GM19468 (cell line): ENCODE data around the gene SPAG4.
A peak's percentile ranks its signal among the peaks of the same experiment; 100 is the strongest.

Source experiments
- ATAC-seq: cut with Tn5 transposase; IDR thresholded peaks from one replicate; pipeline ENCODE4 v1.9.1; 2021; ENCODE audit warnings: mild to moderate bottlenecking, moderate library complexity, moderate number of reproducible peaks; ENCODE audit not compliant: unreplicated experiment; ENCODE audit errors: extremely low read depth

The SPAG4 gene

DNA sequence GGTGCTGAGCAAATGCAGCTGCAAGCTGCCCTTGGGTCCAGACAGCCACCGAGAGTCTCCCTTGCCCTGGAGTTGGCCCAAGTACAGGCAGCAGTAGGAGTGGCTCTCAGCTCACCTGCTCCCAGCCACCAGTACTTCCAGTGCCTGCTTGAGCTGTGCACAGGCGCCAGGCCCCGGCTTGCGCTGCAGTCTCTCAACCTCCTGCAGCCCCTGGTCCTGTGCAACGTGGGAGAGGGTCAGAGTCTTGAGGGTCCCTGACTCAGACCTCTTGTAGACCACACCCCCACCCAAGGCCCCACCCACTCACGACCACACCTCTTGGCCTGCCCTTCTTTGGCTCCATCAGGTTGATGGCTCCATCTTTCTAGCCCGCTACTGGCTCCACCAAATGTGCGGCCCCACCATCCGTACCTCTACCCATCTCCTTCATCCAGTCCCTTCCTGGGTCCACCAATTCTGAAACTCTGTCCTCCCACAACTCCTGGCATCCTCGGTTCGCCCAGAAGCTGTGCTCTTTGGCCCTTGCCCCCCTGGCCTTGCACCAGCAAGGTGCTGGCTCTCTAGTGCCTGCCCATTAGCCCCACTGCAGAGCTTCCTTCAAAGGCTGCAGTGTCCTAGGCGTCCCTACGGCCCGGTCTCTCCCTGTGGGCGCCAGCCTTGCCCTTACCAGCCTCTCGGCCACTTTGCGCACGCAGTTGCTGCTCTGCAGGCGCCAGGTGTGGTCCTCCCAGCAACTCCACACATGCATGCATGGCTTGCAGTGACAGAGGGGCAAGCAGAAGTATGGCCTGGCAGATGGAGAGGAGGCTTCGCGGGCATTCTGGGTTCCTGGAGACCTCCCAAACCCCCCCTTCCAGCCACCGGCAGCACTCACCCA is 16.5 kb upstream of the SPAG4 start:
- no peak for ATAC-seq

DNA sequence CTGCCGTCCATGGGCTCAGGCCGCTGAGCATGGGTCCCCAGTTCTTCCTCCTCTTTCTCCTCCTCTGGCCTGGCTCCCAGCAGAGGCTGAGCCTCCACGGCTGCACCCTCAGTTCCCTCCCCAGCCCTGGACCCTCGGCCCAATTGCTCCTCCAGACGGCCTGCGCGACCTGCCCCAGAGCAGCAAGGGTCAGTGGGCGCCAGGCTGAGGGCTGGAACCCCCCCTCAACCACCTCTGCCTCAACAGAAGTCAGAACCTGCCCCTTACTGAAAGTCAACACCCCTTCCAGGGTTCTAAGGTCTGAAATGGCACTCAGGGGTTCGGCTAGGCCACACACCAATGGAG is 15.9 kb upstream of the SPAG4 start:
- no peak for ATAC-seq

DNA sequence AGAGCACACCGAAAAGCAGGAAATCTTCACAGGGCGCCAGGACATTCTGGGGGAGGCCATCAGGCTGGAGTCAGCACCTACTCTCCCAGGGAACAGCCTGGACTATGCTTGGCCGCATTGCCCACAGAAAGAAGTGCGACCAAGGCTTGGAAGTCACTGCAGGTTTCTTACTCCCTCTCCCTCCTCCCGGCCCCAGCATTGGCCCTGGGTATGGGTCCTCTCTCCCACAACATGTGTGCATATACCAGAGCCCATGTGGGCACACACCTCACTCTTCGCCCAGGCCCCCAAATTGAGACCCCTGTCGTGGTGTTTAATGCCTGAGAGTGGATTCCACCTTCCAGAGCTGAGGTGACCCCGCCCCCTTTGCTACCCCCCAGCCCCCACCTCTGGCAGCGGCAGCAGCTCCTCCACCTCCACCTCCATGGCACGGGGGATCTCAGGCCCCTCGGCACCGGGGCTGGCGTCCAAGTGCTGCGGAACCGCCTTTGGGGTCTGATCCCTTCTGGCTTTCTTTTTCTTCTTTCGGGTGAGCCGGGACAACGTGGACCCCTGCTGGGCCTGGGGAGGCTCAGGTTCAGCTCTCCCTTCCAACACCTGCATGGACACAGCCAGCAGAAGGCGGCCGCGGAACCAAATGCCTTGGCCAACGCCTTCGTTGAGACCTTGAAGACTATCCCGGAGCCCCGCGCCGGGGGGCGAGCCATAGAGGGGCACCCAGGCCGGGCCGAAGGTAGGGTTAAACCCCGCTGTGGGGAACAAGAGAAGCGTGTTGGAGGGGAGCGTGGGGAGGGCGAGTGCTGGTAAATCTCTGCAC is 15.2 kb upstream of the SPAG4 start:
- ATAC-seq: no peak

DNA sequence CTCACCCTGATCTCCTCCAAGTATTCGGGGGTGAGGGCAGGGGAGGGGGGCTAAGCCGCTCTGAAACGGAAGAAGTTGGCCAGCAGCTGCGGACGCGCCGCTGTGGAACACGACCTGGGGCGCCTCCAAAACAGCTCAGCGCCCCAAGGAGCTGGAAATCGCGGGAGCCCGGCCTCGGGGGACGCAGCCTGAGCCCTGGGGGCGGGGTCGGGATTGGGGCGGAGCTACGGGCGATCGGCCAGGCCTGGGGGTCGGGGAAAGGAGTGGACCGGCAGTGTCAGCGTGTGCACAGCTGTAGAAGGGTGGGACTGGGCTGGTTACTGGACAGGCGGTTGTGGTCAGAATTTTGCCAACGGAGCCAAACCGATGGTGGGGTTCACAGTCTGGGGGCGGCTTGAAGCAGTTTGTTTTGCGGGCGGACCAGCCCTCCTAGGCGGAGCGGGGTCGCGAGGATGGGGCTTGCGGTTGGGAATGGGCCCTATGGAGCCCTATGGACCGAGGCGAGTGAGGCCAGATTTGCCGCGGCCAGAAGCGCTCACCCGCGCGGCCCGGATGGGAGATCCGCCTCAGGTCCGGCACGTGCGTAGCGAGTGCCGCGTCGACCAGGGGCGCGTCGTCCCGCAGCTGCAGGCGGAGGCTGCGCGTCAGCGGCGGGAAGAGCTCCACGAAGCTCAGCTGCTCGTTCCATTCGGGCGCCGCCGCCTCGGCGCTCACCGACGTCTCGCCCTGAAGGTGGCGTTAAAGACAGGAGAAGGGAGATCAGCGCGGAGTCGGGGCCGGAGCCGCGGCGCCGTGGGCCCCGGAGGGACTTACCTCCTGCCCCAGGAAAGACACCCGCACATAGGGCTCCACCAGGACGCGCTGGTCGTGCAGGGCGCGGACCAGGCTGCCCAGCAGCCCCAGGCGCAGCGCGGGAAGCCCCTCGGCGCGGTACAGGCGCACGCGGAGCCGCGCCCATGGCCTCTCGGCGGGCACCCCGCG is 14.3 kb upstream of the SPAG4 start:
- ATAC-seq: peak; percentile 44

DNA sequence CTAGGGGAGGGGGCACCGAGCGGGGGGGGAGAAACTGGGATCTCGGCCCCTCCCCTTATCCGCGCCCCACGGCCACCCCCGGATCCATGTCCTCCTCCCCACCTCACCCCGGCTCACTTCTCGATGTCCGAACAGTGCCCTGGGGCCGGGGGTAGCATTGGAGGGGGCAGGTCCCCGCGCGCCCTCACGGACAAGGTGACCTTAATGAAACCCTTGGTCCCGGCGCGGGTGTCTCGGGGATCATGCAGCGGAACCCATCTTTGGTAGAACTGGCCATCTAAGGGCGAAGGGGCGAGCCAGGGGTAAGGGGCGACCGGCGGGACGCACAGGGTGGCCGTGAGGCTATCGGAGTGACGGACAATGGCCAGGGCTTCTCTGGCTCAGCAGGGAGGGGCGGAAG is 13.6 kb upstream of the SPAG4 start:
- no peak for ATAC-seq

DNA sequence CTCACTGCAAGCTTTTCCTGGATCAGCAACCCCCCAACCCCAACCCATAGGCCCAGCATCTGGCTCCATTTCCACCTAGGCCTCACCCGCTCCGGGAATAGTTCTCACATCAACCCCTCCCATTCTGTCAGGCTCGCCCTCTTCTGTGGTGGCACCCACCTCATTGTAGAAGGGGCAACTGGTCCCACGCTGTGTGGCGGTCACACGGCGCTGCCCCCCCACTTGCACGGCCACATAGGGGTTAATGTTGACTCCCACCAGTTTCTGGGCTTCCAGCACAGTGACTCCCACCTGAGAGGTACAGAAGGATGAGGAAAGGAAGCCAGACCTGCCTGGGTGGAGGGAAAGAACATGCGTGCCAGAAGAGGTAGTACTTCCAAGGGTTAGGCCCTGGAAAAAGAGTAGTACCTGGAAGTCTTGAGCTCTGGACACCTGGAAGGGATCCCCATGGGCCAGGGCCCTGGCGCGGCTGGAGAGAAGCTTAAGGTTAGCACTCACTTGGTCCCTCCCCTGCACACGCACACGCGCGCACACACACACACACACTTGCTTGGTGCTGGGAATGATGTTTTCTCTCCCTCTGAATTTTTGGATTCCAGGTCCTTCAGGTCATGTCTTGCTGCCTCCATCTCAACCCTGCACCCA is 12.7 kb upstream of the SPAG4 start:
- no peak for ATAC-seq

DNA sequence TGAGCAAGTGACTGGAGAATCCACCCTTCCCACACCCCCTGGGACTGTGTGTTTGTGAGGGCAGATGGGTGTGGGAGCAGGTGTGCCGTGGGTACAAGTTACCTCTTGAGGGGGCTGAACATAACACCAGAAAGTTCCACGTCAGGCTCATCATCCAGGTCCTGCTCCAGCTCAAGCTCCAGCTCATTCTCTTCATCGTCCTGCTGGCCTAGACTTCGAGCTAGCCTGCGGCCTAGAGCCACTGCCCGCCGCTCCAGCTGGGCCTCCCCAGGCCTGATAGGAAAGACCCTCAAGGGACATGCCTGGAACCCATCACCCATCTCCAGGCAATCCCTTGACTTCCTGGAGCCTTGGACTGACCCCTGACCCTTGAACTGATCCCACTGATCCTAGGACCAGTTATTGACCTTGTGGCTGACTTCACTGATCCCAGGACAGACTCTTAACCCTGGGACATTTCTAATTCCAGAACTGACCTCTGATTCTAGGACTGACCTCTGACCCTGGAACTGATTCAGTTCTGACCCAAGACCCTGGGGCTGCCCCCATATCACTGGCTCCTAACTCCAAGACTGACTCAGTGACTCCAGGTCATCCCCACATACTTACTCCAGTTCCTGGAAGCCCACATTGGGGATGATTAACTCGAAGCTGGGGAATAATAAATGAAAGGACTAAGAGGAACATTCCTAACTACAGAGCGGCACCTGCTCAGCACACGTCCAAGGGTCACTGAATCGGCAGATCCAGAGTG is 11.8 kb upstream of the SPAG4 start:
- no peak for ATAC-seq

DNA sequence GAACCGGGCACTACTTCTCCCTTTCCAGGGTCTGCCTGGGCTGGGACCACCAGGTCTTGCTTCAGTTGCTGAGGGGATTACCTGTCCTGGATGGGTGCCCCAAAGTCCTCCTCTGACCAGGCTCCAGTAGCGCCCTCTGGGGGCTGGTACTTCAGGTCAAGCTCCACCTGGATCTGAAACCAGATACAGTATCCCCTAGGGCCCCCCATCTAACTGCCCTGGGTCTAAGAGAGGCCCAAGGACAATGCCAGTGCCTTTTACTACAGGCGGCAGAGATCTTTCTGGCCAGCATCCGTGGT is 11.2 kb upstream of the SPAG4 start:
- ATAC-seq: no peak

DNA sequence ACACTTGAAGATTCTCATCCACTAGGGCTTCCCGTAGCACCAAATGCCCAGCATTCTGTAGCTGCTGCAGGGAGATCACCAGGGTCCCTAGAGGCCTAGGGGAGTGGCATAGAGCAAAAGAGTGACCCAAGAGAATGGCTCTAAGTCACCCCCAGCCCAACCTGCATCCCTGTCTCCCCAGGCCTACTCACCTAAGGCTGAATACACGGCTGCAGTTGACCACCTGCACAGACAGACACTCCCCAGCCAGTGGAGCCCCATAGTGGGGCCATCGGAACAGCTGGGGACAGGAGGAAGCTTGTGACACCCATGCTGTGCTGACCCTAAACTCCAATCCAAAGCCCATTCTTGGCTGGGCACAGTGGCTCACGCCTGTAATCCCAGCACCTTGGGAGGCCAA is 9.5 kb upstream of the SPAG4 start:
- no peak for ATAC-seq

DNA sequence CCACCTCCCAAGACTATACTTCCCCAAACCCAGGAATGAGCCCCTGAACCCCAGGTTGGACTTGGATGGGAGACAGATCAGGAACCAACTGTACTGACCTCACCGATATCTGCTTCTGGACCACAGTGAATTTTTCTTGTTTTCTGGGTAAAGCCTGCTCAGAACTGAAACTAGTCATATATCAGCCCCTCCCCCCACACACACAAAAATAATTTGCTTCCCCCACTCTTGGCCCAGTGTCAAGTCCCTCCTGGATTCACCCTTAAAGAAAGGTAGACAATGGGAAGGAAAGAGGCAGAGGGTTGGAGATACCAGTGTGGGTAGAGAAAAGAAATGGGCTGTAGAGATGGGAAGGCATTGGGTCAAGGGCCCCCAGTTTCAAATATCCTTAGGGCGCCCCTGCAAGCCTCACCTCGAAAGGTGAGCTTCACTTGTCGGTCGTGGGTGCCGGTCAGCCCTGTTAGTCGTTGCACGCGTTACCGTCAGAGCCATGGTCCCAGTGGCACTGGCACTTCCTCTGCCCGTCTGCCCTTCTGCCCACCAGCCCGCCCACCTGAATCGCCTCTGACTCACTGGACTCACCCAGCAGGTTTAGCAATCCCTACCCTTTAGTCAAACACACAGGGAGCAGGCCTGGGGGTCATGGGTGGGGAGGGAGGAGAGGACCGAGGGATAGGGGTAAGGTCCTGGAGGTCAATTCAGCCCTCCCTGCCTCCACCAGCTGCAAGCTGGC is 8.5 kb upstream of the SPAG4 start:
- ATAC-seq: no peak

DNA sequence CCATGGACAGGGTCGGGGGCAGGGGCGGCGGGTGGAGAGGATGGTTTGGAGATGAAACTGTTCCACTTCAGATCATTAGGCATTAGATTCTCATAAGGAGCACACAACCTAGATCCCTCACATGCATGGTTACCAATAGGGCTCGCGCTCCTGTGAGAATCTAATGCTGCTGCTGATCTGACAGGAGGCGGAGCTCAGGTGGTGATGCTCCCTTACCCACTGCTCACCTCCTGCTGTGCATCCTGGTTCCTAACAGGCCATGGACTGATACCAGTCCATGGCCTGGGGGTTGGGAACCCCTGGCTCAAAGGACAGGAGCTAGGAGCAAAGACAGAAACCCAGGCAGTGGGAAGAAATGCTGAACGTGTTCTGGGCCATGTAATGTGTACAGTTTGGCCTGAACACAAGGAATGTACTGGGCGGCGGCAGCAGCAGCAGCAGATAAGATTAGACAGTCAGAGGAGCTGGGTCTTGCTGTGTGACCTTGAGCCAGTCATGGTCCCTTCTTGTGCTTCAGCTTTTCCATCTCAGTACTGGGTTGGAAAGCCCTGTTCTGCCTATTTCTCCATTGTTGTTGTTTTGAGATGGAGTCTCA is 4.7 kb upstream of the SPAG4 start:
- no peak for ATAC-seq

DNA sequence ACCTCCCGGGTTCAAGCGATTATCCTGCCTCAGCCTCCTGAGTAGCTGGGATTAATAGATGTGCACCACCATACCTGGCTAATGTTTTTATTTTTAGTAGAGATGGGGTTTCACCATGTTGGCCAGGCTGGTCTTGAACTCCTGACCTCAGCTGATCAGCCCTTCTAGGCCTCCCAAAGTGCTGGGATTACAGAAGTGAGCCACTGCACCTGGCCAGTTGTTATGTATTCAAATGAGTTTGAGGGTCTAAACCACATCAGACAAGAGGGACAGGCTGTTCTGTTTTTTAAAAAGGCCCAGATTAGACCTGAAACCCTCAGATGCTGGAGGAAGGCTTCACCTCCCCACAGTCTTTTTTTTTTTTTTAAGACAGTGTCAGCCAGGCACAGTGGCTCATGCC is 4.1 kb upstream of the SPAG4 start:
- ATAC-seq: no peak

DNA sequence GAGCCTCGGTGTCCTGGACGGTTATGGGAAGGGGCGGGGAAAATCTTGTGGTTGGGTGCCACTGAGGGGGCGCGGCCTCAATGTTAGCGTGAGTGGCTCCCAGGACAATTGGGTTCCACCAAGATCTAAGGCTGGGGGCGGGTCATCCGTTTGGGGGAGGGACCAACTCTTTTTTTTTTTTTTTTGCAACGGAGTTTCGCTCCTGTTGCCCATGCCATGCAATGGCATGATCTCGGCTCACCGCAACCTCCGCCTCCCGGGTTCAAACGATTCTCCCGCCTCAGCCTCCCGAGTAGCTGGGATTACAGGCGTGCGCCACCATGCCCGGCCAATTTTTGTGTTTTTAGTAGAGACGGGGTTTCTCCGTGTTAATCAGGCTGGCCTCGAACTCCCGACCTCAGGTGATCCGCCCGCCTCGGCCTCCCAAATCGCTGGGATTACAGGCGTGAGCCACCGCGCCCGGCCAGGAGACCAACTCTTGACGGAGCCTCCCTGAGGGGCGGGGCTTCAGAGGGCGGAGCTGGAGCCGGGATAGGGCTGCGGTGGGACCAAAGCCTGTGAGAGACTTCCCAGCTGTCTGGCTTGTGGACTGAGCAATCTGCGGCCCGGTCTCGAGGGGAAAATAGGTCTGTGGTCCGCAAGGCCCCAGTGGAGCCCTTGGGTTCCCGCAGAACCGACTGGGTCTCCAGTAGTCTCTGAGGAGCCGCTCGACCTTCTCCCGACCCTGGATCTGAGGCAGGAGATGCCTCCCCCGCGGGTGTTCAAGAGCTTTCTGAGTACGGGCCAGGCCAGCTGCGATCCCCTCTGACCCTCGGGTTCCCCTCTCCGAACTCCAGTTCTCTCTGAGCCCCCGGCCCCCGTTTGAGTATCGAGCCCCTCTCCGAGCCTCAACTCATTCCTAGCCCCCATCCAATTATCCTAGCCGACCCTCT is 1.1 kb downstream of the SPAG4 start:
- ATAC-seq: peak; percentile 64

DNA sequence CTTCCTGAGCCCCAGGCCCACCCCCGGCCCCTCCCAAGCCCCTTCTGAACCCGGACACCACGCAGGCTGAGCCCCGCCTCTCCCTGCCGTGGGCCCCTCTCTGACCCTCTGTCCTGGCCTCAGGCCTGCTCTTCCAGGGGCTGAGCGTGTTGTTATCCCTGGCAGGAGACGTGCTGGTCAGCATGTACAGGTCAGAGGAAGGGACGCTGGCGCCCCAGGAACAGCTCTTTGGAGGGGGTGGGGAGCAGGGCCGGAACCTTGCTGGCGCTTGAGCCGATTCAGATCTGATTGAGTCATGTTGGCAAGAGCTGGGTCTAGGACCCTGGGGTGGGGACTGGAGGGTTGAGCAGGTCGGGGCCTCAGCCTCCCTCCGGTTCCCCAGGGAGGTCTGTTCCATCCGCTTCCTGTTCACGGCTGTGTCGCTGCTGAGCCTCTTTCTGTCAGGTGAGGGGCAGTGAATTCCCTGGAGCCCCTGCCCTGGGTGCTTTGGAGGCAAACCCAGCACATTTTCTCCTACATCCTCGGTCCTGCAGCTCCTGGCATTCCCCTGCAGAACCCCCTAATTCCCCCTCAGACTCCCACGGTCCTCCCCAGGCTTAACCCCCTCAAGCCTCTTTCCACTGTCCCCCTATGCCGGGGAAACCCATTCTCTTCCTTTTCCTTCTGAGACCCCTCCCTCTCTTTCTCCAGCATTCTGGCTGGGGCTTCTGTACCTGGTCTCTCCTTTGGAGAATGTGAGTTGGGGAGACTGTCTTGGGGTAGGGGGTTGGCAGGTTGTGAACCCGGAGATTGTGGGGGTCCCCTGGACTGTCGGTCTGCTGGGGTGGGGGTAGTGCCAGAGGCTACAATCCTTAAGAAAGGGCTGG is 2.0 kb downstream of the SPAG4 start:
- ATAC-seq: no peak

DNA sequence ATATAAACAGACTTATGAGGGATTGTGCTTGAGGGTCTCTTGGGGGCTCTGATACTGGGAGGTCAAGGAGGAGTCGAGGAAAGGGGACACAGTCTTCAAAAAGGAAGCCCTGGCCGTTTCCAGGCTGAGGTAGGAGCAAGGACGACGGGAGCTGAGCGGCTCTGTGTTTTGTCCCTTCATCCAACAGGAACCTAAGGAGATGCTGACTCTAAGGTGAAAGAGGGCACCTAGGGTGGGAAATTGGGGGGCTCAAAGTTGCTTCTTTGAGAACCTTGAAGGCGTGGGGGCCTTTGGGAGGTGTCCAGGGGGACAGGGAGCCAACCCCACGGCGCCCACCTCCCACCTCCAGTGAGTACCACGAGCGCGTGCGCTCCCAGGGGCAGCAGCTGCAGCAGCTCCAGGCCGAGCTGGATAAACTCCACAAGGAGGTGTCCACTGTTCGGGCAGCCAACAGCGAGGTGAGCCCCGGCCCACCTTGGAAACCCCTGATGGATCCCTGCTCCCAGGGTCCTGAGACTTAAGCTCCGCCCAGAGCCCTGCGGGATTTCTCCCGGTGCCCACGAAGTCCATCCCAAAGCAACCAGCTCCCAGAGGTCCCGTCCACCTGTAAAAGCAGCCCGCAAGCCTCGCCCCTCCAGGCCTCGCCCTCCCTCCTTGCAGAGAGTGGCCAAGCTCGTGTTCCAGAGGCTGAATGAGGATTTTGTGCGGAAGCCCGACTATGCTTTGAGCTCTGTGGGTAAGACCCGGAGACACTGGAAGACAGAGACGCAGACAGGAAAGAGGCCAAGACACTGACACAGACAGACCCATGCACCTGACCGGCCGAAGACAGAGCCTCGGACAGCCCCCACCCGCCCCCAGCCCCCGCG is 2.9 kb downstream of the SPAG4 start:
- no peak for ATAC-seq
